Hepatocyte (in vitro differentiated cells): ENCODE data around the gene FRMD3. TPM values are rescaled to one million over a fixed set of nuclear protein-coding genes. Genes with fewer than 3 reads are reported as not detected.

Experiments
- DNase-seq: peaks from one replicate; pipeline ENCODE4 v3.0.0-alpha.2; 2016; ENCODE audit warnings: low spot score
- H2AFZ ChIP-seq: fragments of 200-600 bp; sonication (generic); 2 replicates; pipeline ENCODE4 v1.6.0; 2016; ENCODE audit warnings: antibody characterized with exemption, mild to moderate bottlenecking
- H3K27ac ChIP-seq: fragments of 200-600 bp; sonication (generic); 2 replicates; pipeline ENCODE4 v1.5.1; 2016; ENCODE audit warnings: mild to moderate bottlenecking
- H3K27me3 ChIP-seq: fragments of 200-600 bp; sonication (generic); 2 replicates; pipeline ENCODE4 v1.6.1; 2016
- H3K36me3 ChIP-seq: fragments of 200-600 bp; sonication (generic); replicated peaks from 2 replicates; pipeline ENCODE4 v1.5.1; 2016; ENCODE audit warnings: low read depth; ENCODE audit not compliant: insufficient read depth
- H3K4me1 ChIP-seq: fragments of 200-600 bp; sonication (generic); 2 replicates; pipeline ENCODE4 v1.5.1; 2016; ENCODE audit warnings: mild to moderate bottlenecking, moderate library complexity; ENCODE audit not compliant: insufficient read depth
- H3K4me2 ChIP-seq: fragments of 200-600 bp; sonication (generic); 2 replicates; pipeline ENCODE4 v1.6.0; 2016
- H3K4me3 ChIP-seq: fragments of 200-600 bp; sonication (generic); 2 replicates; pipeline ENCODE4 v1.5.1; 2016; ENCODE audit warnings: mild to moderate bottlenecking
- H3K79me2 ChIP-seq: fragments of 200-600 bp; sonication (generic); 2 replicates; pipeline ENCODE4 v1.6.0; 2017; ENCODE audit warnings: mild to moderate bottlenecking
- H3K9me2 ChIP-seq: fragments of 200-600 bp; sonication (generic); replicated peaks from 2 replicates; pipeline ENCODE4 v1.6.0; 2017; ENCODE audit warnings: mild to moderate bottlenecking; ENCODE audit not compliant: insufficient read depth
- H3K9me3 ChIP-seq: fragments of 200-600 bp; sonication (generic); 2 replicates; pipeline ENCODE4 v1.5.1; 2016; ENCODE audit warnings: low read depth, mild to moderate bottlenecking
- H4K20me1 ChIP-seq: fragments of 200-600 bp; sonication (generic); 2 replicates; pipeline ENCODE4 v1.6.0; 2016; ENCODE audit warnings: mild to moderate bottlenecking; ENCODE audit not compliant: insufficient read depth, poor library complexity, severe bottlenecking
- CTCF ChIP-seq: fragments of 200-600 bp; sonication (generic); IDR thresholded peaks from 2 replicates; pipeline ENCODE4 v1.5.1; 2016; ENCODE audit warnings: antibody characterized with exemption, mild to moderate bottlenecking; ENCODE audit not compliant: poor library complexity
- EZH2 ChIP-seq: fragments of 200-600 bp; sonication (generic); IDR thresholded peaks from 2 replicates; pipeline ENCODE4 v1.6.1; 2016; ENCODE audit warnings: antibody characterized with exemption, mild to moderate bottlenecking, borderline replicate concordance
- EZH2phosphoT487 ChIP-seq: fragments of 200-600 bp; sonication (generic); IDR thresholded peaks from one replicate; pipeline ENCODE4 v1.6.1; 2018; ENCODE audit warnings: antibody characterized with exemption, mild to moderate bottlenecking, low read depth, moderate library complexity; ENCODE audit not compliant: unreplicated experiment, severe bottlenecking
- WGBS: methylation state at CpG from one replicate; pipeline ENCODE4 v1.1.6; 2016; ENCODE audit warnings: low lambda C conversion rate; ENCODE audit errors: missing lambda C conversion rate; 5-methylcytosine and 5-hydroxymethylcytosine counted together
- polyA plus RNA-seq: library from polyadenylated mRNA; unstranded; fragments of >200 nt; fragmentation: Nextera tagmentation; extraction: Ambion mirVana; gene quantifications from 2 replicates; pipeline ENCODE4 v1.2.1, GENCODE V29; 2016
- total RNA-seq: library from RNA; depleted of rRNA; stranded (reverse); fragments of >200 nt; gene quantifications from 2 replicates; pipeline ENCODE4 v1.2.3, GENCODE V29; 2014

Gene FRMD3
- total and polyA plus RNA-seq, 2 experiments from 2014 or later: 3.9 to 7.0 TPM

GRCh38 chr9:83384214-83384613, 154.0 kb downstream of the FRMD3 start:
- no peak overlapping the region for H2AFZ ChIP-seq
- no peaks in the 10 kb centered on the region for H4K20me1 ChIP-seq
- H3K4me2 ChIP-seq: no peak overlapping the region
- no peaks in the 10 kb centered on the region for H3K9me3 ChIP-seq
- H3K27ac ChIP-seq: no peak overlapping the region
- H3K9me2 ChIP-seq: no peaks in the 10 kb centered on the region
- H3K79me2 ChIP-seq: no peaks in the 10 kb centered on the region
- no peak for DNase-seq
- TF ChIP-seq EZH2: no peak
- TF ChIP-seq EZH2phosphoT487: no peak
- TF ChIP-seq CTCF: no peak
- H3K27me3 ChIP-seq: no peaks in the 10 kb centered on the region
- WGBS: 56% methylated on average over 3 of the region's 3 CpGs
- H3K4me1 ChIP-seq: no peaks in the 10 kb centered on the region
- no peak overlapping the region for H3K4me3 ChIP-seq
- H3K36me3 ChIP-seq: no peaks in the 10 kb centered on the region

- no peaks in the 10 kb centered on the region for H3K9me2 ChIP-seq
- H3K36me3 ChIP-seq: no peaks in the 10 kb centered on the region
- TF ChIP-seq CTCF: no peak
- TF ChIP-seq EZH2phosphoT487: no peak
- no peak for TF ChIP-seq EZH2
- no peak overlapping the region for H3K27ac ChIP-seq
- no peak overlapping the region for H3K4me2 ChIP-seq
- H3K9me3 ChIP-seq: no peaks in the 10 kb centered on the region
- whole genome bisulfite sequencing: 83% methylated on average over 2 of the region's 2 CpGs
- H4K20me1 ChIP-seq: no peaks in the 10 kb centered on the region
- no peak for DNase-seq
- no peak overlapping the region for H3K4me3 ChIP-seq
- no peaks in the 10 kb centered on the region for H3K79me2 ChIP-seq
- no peak overlapping the region for H2AFZ ChIP-seq
- no peaks in the 10 kb centered on the region for H3K27me3 ChIP-seq
- no peaks in the 10 kb centered on the region for H3K4me1 ChIP-seq
Observed at GRCh38 chr9:83383034-83383433, 155.2 kb downstream of the FRMD3 start.

GRCh38 chr9:83382421-83382820, 155.8 kb downstream of the FRMD3 start:
- Histone ChIP-seq H3K9me2 (no peaks in the 10 kb centered on the region), H3K27ac (no peak overlapping the region), H3K9me3 (no peaks in the 10 kb centered on the region), H3K4me2 (no peak overlapping the region), H3K27me3 (no peaks in the 10 kb centered on the region), H4K20me1 (no peaks in the 10 kb centered on the region), H3K4me3 (no peak overlapping the region), H2AFZ (no peak overlapping the region), H3K79me2 (no peaks in the 10 kb centered on the region), H3K4me1 (no peaks in the 10 kb centered on the region), H3K36me3 (no peaks in the 10 kb centered on the region)
- no peak for TF ChIP-seq CTCF
- no peak for TF ChIP-seq EZH2
- TF ChIP-seq EZH2phosphoT487: no peak
- no peak for DNase-seq

GRCh38 chr9:83379045-83379444, 159.2 kb downstream of the FRMD3 start:
- no peak for DNase-seq
- Histone ChIP-seq H3K9me3 (no peaks in the 10 kb centered on the region), H3K27ac (no peak overlapping the region), H3K27me3 (no peaks in the 10 kb centered on the region), H3K4me2 (no peak overlapping the region), H3K36me3 (no peaks in the 10 kb centered on the region), H2AFZ (no peak overlapping the region), H3K4me3 (no peak overlapping the region), H3K4me1 (no peaks in the 10 kb centered on the region), H3K79me2 (no peaks in the 10 kb centered on the region), H3K9me2 (no peaks in the 10 kb centered on the region), H4K20me1 (no peaks in the 10 kb centered on the region)
- no peak for TF ChIP-seq EZH2
- TF ChIP-seq CTCF: no peak
- no peak for TF ChIP-seq EZH2phosphoT487
